GM12873 (cell line): ENCODE measurements around the gene POLR2H.

ENCODE experiments used
- CTCF ChIP-seq: IDR thresholded peaks from 2 replicates; pipeline ENCODE4 v1.5.1; 2012; ENCODE audit warnings: low read depth, mild to moderate bottlenecking, moderate library complexity, low read length, control low read depth; ENCODE audit not compliant: insufficient read depth; ENCODE audit errors: missing control alignments

POLR2H gene

GRCh38 chr3:184384342-184384741 is 22.8 kb downstream of the POLR2H start:
- TF ChIP-seq CTCF = no peak

GRCh38 chr3:184384856-184385422 is 23.4 kb downstream of the POLR2H start:
- TF ChIP-seq CTCF = no peak

DNA sequence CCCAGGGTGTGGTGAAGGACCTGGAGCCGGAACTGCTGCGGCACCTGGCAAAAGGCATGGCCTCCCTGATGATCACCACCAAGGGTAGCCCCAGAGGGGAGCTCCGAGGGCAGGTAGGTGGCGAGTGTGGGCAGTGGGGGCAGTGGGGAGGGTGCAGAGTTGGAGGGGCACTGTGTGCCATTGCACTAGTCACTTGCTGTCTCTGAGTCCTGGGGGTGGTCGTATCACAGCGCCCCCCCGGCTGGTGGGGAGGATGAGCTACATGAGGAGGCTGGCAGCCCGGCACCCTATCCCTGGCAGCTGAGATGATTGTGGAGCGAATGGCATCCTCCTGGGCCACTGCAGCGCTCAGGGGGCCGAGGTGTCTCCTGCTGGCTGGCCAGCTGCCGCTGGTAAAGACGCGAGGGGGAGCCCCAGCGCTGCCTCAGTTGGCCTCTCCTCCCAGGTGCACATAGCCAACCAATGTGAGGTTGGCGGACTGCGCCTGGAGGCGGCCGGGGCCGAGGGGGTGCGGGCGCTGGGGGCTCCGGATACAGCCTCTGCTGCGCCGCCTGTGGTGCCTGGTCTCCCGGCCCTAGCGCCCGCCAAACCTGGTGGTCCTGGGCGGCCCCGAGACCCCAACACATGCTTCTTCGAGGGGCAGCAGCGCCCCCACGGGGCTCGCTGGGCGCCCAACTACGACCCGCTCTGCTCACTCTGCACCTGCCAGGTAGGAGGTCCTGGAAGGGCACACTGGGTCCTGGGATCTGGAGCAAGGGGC is 24.7 kb downstream of the POLR2H start:
- TF ChIP-seq CTCF = no peak

GRCh38 chr3:184387174-184387714 is 25.7 kb downstream of the POLR2H start:
- no peak for TF ChIP-seq CTCF

- no peak for TF ChIP-seq CTCF
These were observed 26.8 kb downstream of the POLR2H start for GRCh38 chr3:184388164-184388935.

GRCh38 chr3:184388936-184389230 is 27.4 kb downstream of the POLR2H start:
- TF ChIP-seq CTCF = no peak

- no peak for TF ChIP-seq CTCF
These were observed 27.9 kb downstream of the POLR2H start for GRCh38 chr3:184389384-184389783.
